BLaER1 (cell line): ENCODE measurements around the gene HMGCR.

Experiments
- H3K27ac ChIP-seq: shearing (Covaris generic); formaldehyde crosslinking; 2 replicates; pipeline ENCODE4 v1.8.1; 2022
- H3K27me3 ChIP-seq: shearing (Covaris generic); formaldehyde crosslinking; 2 replicates; pipeline ENCODE4 v1.8.1; 2022
- H3K36me3 ChIP-seq: shearing (Covaris generic); formaldehyde crosslinking; 2 replicates; pipeline ENCODE4 v1.8.1; 2022
- H3K4me1 ChIP-seq: shearing (Covaris generic); formaldehyde crosslinking; 2 replicates; pipeline ENCODE4 v1.8.1; 2022
- H3K4me2 ChIP-seq: shearing (Covaris generic); formaldehyde crosslinking; 2 replicates; pipeline ENCODE4 v1.8.1; 2022
- H3K4me3 ChIP-seq: shearing (Covaris generic); formaldehyde crosslinking; 2 replicates; pipeline ENCODE4 v1.8.1; 2022
- H3K9ac ChIP-seq: shearing (Covaris generic); formaldehyde crosslinking; 2 replicates; pipeline ENCODE4 v1.8.1; 2022
- H3K9me3 ChIP-seq: shearing (Covaris generic); formaldehyde crosslinking; 2 replicates; pipeline ENCODE4 v1.8.1; 2022
- H4K20me1 ChIP-seq: shearing (Covaris generic); formaldehyde crosslinking; 2 replicates; pipeline ENCODE4 v1.8.1; 2022
- Cebpa-rat ChIP-seq: shearing (Covaris generic); IDR thresholded peaks from 2 replicates; pipeline ENCODE4 v1.8.1; 2022

Gene HMGCR

GRCh38 chr5:75374394-75374814, 37.4 kb downstream of the HMGCR start:
- no peak for TF ChIP-seq Cebpa-rat
- no peak overlapping the region for H3K9ac ChIP-seq
- H3K4me1 ChIP-seq, result no peaks in the 10 kb centered on the region
- no peaks in the 10 kb centered on the region for H3K27me3 ChIP-seq
- no peaks in the 10 kb centered on the region for H3K9me3 ChIP-seq
- no peak overlapping the region for H3K4me3 ChIP-seq
- H3K4me2 ChIP-seq, result no peak overlapping the region
- H3K27ac ChIP-seq, result no peak overlapping the region
- no peaks in the 10 kb centered on the region for H4K20me1 ChIP-seq
- H3K36me3 ChIP-seq, result peaks cover 47% of the 10 kb centered on the region

GRCh38 chr5:75375414-75375813, 38.4 kb downstream of the HMGCR start:
- H3K36me3 ChIP-seq, result peaks cover 57% of the 10 kb centered on the region
- H3K4me1 ChIP-seq, result no peaks in the 10 kb centered on the region
- H3K27ac ChIP-seq, result no peak overlapping the region
- no peak overlapping the region for H3K9ac ChIP-seq
- no peaks in the 10 kb centered on the region for H3K9me3 ChIP-seq
- no peak overlapping the region for H3K4me3 ChIP-seq
- H3K27me3 ChIP-seq, result no peaks in the 10 kb centered on the region
- H4K20me1 ChIP-seq, result no peaks in the 10 kb centered on the region
- TF ChIP-seq Cebpa-rat, result no peak
- H3K4me2 ChIP-seq, result no peak overlapping the region

- Histone ChIP-seq H4K20me1 (no peaks in the 10 kb centered on the region), H3K36me3 (peaks cover 69% of the 10 kb centered on the region)
Measured at GRCh38 chr5:75380099-75380498, 43.1 kb downstream of the HMGCR start.

GRCh38 chr5:75381456-75381855, 44.4 kb downstream of the HMGCR start:
- H3K4me2 ChIP-seq, result no peak overlapping the region
- no peaks in the 10 kb centered on the region for H4K20me1 ChIP-seq
- no peaks in the 10 kb centered on the region for H3K4me1 ChIP-seq
- H3K9ac ChIP-seq, result no peak overlapping the region
- TF ChIP-seq Cebpa-rat, result no peak
- H3K27ac ChIP-seq, result no peak overlapping the region
- H3K9me3 ChIP-seq, result no peaks in the 10 kb centered on the region
- peaks cover 68% of the 10 kb centered on the region for H3K36me3 ChIP-seq
- H3K27me3 ChIP-seq, result no peaks in the 10 kb centered on the region
- no peak overlapping the region for H3K4me3 ChIP-seq

More at GRCh38 chr5:75380099-75380498, 43.1 kb downstream of the HMGCR start:
- Histone ChIP-seq H3K9me3 (no peaks in the 10 kb centered on the region), H3K27ac (no peak overlapping the region), H3K9ac (no peak overlapping the region), H3K27me3 (no peaks in the 10 kb centered on the region), H3K4me1 (no peaks in the 10 kb centered on the region), H3K4me3 (no peak overlapping the region), H3K4me2 (no peak overlapping the region)
- TF ChIP-seq Cebpa-rat, result no peak

GRCh38 chr5:75384218-75384617, 47.2 kb downstream of the HMGCR start:
- Histone ChIP-seq H3K27ac (no peak overlapping the region), H3K36me3 (peaks cover 74% of the 10 kb centered on the region), H3K9ac (no peak overlapping the region), H3K4me1 (no peaks in the 10 kb centered on the region), H3K9me3 (no peaks in the 10 kb centered on the region), H3K4me2 (no peak overlapping the region), H3K4me3 (no peak overlapping the region), H3K27me3 (no peaks in the 10 kb centered on the region), H4K20me1 (no peaks in the 10 kb centered on the region)
- TF ChIP-seq Cebpa-rat, result no peak

GRCh38 chr5:75387806-75388205, 50.8 kb downstream of the HMGCR start:
- Histone ChIP-seq H3K36me3 (peaks cover 59% of the 10 kb centered on the region), H3K9ac (no peak overlapping the region), H3K27ac (no peak overlapping the region), H3K4me2 (no peak overlapping the region), H3K4me3 (no peak overlapping the region), H3K9me3 (no peaks in the 10 kb centered on the region), H4K20me1 (no peaks in the 10 kb centered on the region), H3K27me3 (no peaks in the 10 kb centered on the region), H3K4me1 (no peaks in the 10 kb centered on the region)
- no peak for TF ChIP-seq Cebpa-rat

GRCh38 chr5:75389430-75389829, 52.4 kb downstream of the HMGCR start:
- no peak overlapping the region for H3K9ac ChIP-seq
- H3K9me3 ChIP-seq, result no peaks in the 10 kb centered on the region
- no peaks in the 10 kb centered on the region for H3K4me1 ChIP-seq
- H3K4me3 ChIP-seq, result no peak overlapping the region
- no peak overlapping the region for H3K27ac ChIP-seq
- no peak for TF ChIP-seq Cebpa-rat
- H3K4me2 ChIP-seq, result no peak overlapping the region
- H3K27me3 ChIP-seq, result no peaks in the 10 kb centered on the region
- H4K20me1 ChIP-seq, result no peaks in the 10 kb centered on the region
- H3K36me3 ChIP-seq, result peaks cover 58% of the 10 kb centered on the region

GRCh38 chr5:75395277-75395676, 58.3 kb downstream of the HMGCR start:
- H3K9me3 ChIP-seq, result no peaks in the 10 kb centered on the region
- H3K4me1 ChIP-seq, result no peaks in the 10 kb centered on the region
- H3K27ac ChIP-seq, result no peak overlapping the region
- no peak for TF ChIP-seq Cebpa-rat
- H4K20me1 ChIP-seq, result no peaks in the 10 kb centered on the region
- peaks cover 30% of the 10 kb centered on the region for H3K36me3 ChIP-seq
- no peak overlapping the region for H3K4me3 ChIP-seq
- H3K4me2 ChIP-seq, result no peak overlapping the region
- H3K9ac ChIP-seq, result no peak overlapping the region
- H3K27me3 ChIP-seq, result no peaks in the 10 kb centered on the region

GRCh38 chr5:75405296-75405695, 68.3 kb downstream of the HMGCR start:
- H3K4me1 ChIP-seq, result no peaks in the 10 kb centered on the region
- no peaks in the 10 kb centered on the region for H4K20me1 ChIP-seq
- H3K9me3 ChIP-seq, result no peaks in the 10 kb centered on the region
- no peak overlapping the region for H3K27ac ChIP-seq
- no peak overlapping the region for H3K9ac ChIP-seq
- no peak for TF ChIP-seq Cebpa-rat
- no peaks in the 10 kb centered on the region for H3K27me3 ChIP-seq
- no peak overlapping the region for H3K4me2 ChIP-seq
- no peak overlapping the region for H3K4me3 ChIP-seq
- peaks cover 16% of the 10 kb centered on the region for H3K36me3 ChIP-seq
